Endothelial cell of umbilical vein (primary cell): Measurements from ENCODE around the gene HAND2. TPM values are rescaled to one million over a fixed set of nuclear protein-coding genes. Genes with fewer than 3 reads are reported as not detected.

Experiments
- BruUV-seq: library from RNA; stranded (reverse); fragments of 400-500 nt; replicated peaks from 2 replicates; lab custom pipeline; 2021; lab: Mats Ljungman, UMichigan
- CTCF ChIA-PET: fragments of 300-600, 350-600 bp; sonication (Branson Sonifier 250); formaldehyde crosslinking; loops from one replicate; lab custom pipeline; 2021; ENCODE audit warnings: antibody characterized with exemption, inconsistent platforms; lab: Charles Lee
- POLR2A ChIA-PET: fragments of 300-600, 350-600 bp; sonication (Branson Sonifier 250); formaldehyde crosslinking; loops from one replicate; lab custom pipeline; 2021; ENCODE audit warnings: antibody characterized with exemption, inconsistent platforms; lab: Charles Lee
- DNase-seq: peaks from one replicate; pipeline ENCODE4 v3.0.0-alpha.2; 2011; ENCODE audit warnings: low read depth, low spot score
- FAIRE-seq: peaks from 2 replicates; lab custom pipeline; 2011; peaks lifted over from hg19 to GRCh38; lab: Jason Lieb, UNC
- H2AFZ ChIP-seq: 2 replicates; pipeline ENCODE4 v1.6.0; 2012; ENCODE audit warnings: low read depth, low read length, control low read depth, inconsistent platforms
- H3K27ac ChIP-seq: 2 replicates; pipeline ENCODE4 v1.5.1; 2011; ENCODE audit warnings: low read depth, mild to moderate bottlenecking, control low read depth, low read length, moderate library complexity; ENCODE audit not compliant: insufficient read depth
- H3K27me3 ChIP-seq, 2 experiments: 2 replicates each; pipeline versions ENCODE4 v1.6.0 to v1.6.1; 2011; ENCODE audit warnings: low read length in 2 of 2, mixed read lengths in 1 of 2; ENCODE audit not compliant: control insufficient read depth in 2 of 2, insufficient read depth in 2 of 2
- H3K36me3 ChIP-seq, 2 experiments: 2 replicates in 1 of 2; 3 replicates in 1 of 2; pipeline ENCODE4 v1.5.1; 2011; ENCODE audit warnings: low read length in 2 of 2, mild to moderate bottlenecking in 1 of 2, moderate library complexity in 1 of 2; ENCODE audit not compliant: control insufficient read depth in 2 of 2, insufficient read depth in 2 of 2; ENCODE audit errors: extremely low read depth in 1 of 2
- H3K4me1 ChIP-seq: 3 replicates; pipeline ENCODE4 v1.5.1; 2011; ENCODE audit warnings: mild to moderate bottlenecking, low read length; ENCODE audit not compliant: control insufficient read depth, insufficient read depth; ENCODE audit errors: extremely low read depth
- H3K4me2 ChIP-seq: 2 replicates; pipeline ENCODE4 v1.6.1; 2011; ENCODE audit warnings: low read length, control low read depth, mixed read lengths; ENCODE audit not compliant: insufficient read depth
- H3K4me3 ChIP-seq, 3 experiments: fragments of 200-600 bp in 1 of 3; sonication (generic), shearing (Covaris generic) in 1 of 3; replicated peaks in 1 of 3; 2 replicates each; pipeline ENCODE4 v1.5.1; 2011 to 2016; ENCODE audit warnings: control low read depth in 3 of 3, low read length in 3 of 3, mild to moderate bottlenecking in 2 of 3, inconsistent platforms in 1 of 3, low read depth in 1 of 3, moderate library complexity in 1 of 3; ENCODE audit not compliant: insufficient read depth in 1 of 3
- H3K79me2 ChIP-seq: 2 replicates; pipeline ENCODE4 v1.6.0; 2012; ENCODE audit warnings: low read length, inconsistent platforms; ENCODE audit not compliant: control insufficient read depth, insufficient read depth
- H3K9ac ChIP-seq: replicated peaks from 2 replicates; pipeline ENCODE3; 2011; ENCODE audit warnings: low read length, control low read depth; ENCODE audit not compliant: insufficient read depth; ENCODE audit errors: extremely low read depth
- H3K9me1 ChIP-seq: replicated peaks from 3 replicates; pipeline ENCODE4 v1.6.0; 2011; ENCODE audit warnings: mild to moderate bottlenecking, low read length; ENCODE audit not compliant: control insufficient read depth, insufficient read depth; ENCODE audit errors: extremely low read depth
- H3K9me3 ChIP-seq: replicated peaks from 2 replicates; pipeline ENCODE4 v1.5.1; 2012; ENCODE audit warnings: low read length, inconsistent platforms; ENCODE audit not compliant: control insufficient read depth, insufficient read depth
- H4K20me1 ChIP-seq: replicated peaks from 2 replicates; pipeline ENCODE3; 2011; ENCODE audit warnings: mild to moderate bottlenecking, low read length; ENCODE audit not compliant: control insufficient read depth, insufficient read depth; ENCODE audit errors: extremely low read depth
- EZH2 ChIP-seq: IDR thresholded peaks from 2 replicates; pipeline ENCODE4 v1.6.1; 2012; ENCODE audit warnings: borderline replicate concordance, low read depth, mild to moderate bottlenecking, moderate library complexity, low read length, inconsistent platforms; ENCODE audit not compliant: severe bottlenecking
- FOS ChIP-seq: IDR thresholded peaks from 2 replicates; pipeline ENCODE4 v1.6.1; 2011; ENCODE audit warnings: mild to moderate bottlenecking, low read length, moderate library complexity, borderline replicate concordance; ENCODE audit not compliant: insufficient read depth
- JUN ChIP-seq: IDR thresholded peaks from 2 replicates; pipeline ENCODE4 v1.6.1; 2011; ENCODE audit warnings: borderline replicate concordance, low read depth; ENCODE audit not compliant: insufficient read length, insufficient read depth
- MYC ChIP-seq: IDR thresholded peaks from one replicate; pipeline ENCODE4 v1.6.1; 2011; ENCODE audit warnings: mild to moderate bottlenecking, low read depth, low read length
- POLR2A ChIP-seq: IDR thresholded peaks from 2 replicates; pipeline ENCODE4 v1.6.1; 2012; ENCODE audit warnings: low read depth, mild to moderate bottlenecking, control low read depth, low read length
- dilution Hi-C: fragments of 300-500 bp; cut with MboI; formaldehyde crosslinking; loops from one replicate; pipeline ENCODE4 v1.15.0; 2019; ENCODE audit warnings: low sequenced_read_pairs; ENCODE audit not compliant: extremely low pct_ligation_motif_present
- intact Hi-C: fragments of 100-400 bp; cut with micrococcal nuclease; formaldehyde crosslinking; loops from one replicate; pipeline ENCODE4 v1.10.0; 2022
- polyA plus RNA-seq, 4 experiments: library from polyadenylated mRNA; depleted of rRNA in 3 of 4; stranded (reverse) in 3 of 4; unstranded in 1 of 4; fragments of >200 nt; gene quantifications; 2 replicates each; pipeline versions ENCODE4 v1.2.1 to v1.2.3, GENCODE V29; 2011 to 2012; ENCODE audit warnings: missing spikeins in 1 of 4
- total RNA-seq: library from RNA; stranded (reverse); gene quantifications from 2 replicates; pipeline ENCODE4 v1.2.3, GENCODE V29; 2021
- TF ChIP-seq, protein P1 (sequence below), 2 donors: IDR thresholded peaks; 1 replicate in 1 of 2; 2 replicates in 1 of 2; pipeline ENCODE4 v1.5.1; 2011; ENCODE audit warnings: low read length in 2 of 2, mild to moderate bottlenecking in 2 of 2, moderate library complexity in 2 of 2, control low read depth in 1 of 2, inconsistent platforms in 1 of 2, low read depth in 1 of 2; ENCODE audit not compliant: insufficient read depth in 1 of 2; ENCODE audit errors: extremely low read depth in 1 of 2

The HAND2 gene
- total and polyA plus RNA-seq, 2 donors (not counting 3 experiments of a cell fraction or from before 2014, with no cell fraction given), result not detected

DNA sequence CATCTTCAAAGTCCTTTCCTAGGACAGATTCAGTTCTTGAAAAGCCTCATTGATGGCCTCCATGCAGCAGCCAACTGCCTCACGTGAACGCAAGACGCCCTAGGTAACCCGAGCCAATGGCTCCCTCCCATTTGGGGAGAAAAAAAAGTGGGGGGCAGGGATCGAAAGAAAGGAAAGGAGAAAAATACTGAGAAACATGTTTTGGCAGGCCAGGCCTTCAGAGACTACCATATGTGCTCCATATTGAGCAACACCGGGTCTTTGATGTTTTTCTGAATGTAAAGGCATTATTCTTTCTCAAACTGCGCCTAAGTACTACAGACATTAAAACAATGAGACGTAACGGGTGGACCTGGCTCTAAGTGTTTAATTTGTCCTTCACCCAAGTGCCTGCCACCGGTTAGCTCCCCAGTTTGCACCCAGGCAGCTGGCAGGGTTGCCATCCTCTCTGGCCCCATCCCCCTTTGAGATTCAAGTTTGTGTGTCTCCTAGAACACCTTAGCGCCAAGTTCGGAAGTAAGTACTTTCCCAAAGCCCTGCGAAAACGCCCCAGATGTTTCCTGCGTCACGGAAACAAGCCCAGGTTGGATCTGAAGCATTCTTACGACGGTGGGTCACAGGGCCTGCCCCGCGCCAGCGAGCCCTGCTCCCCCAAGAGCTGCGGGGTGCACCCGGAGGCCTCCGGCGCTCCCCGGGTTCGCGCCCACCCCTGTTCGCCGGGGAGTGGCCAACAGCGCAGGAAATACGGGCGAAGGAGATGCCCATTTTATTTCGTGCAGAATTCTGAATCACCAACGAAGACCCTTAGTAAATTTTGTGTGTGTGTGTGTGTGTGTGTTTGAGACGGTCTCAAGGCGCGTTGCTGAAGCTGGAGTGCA lies 30.1 kb downstream of the HAND2 start:
- Histone ChIP-seq H3K9me3 (no peaks in the 10 kb centered on the region), H3K27ac (no peak overlapping the region), H3K9me1 (no peaks in the 10 kb centered on the region), H3K4me3 (no peak overlapping the region), H3K4me1 (peaks cover 3% of the 10 kb centered on the region), H3K36me3 (no peaks in the 10 kb centered on the region), H3K9ac (no peak overlapping the region), H4K20me1 (no peaks in the 10 kb centered on the region), H3K27me3 (peaks cover 70 to 84% of the 10 kb centered on the region in 2 experiments), H2AFZ (no peak overlapping the region), H3K4me2 (no peak overlapping the region), H3K79me2 (no peaks in the 10 kb centered on the region)
- ChIA-PET POLR2A (no interaction called here), CTCF (interaction anchor here (1.1 kb wide), 2 partner anchors 50 to 79 kb away, joined by 4 to 6 read pairs; no protein-coding TSS in a partner anchor)
- FAIRE-seq (no peak), DNase-seq (no peak)
- no peak for TF ChIP-seq JUN
- TF ChIP-seq, protein P1, sequence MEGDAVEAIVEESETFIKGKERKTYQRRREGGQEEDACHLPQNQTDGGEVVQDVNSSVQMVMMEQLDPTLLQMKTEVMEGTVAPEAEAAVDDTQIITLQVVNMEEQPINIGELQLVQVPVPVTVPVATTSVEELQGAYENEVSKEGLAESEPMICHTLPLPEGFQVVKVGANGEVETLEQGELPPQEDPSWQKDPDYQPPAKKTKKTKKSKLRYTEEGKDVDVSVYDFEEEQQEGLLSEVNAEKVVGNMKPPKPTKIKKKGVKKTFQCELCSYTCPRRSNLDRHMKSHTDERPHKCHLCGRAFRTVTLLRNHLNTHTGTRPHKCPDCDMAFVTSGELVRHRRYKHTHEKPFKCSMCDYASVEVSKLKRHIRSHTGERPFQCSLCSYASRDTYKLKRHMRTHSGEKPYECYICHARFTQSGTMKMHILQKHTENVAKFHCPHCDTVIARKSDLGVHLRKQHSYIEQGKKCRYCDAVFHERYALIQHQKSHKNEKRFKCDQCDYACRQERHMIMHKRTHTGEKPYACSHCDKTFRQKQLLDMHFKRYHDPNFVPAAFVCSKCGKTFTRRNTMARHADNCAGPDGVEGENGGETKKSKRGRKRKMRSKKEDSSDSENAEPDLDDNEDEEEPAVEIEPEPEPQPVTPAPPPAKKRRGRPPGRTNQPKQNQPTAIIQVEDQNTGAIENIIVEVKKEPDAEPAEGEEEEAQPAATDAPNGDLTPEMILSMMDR (IDR thresholded peaks at IDR 0.05; ENCODE audit: extremely low read depth in 1 of 2, insufficient read depth in 1 of 2, low read depth in 1 of 2, low read length in 2 of 2), result no peak
- no peak for TF ChIP-seq FOS
- TF ChIP-seq EZH2, result no peak
- TF ChIP-seq POLR2A, result no peak
- no peak for TF ChIP-seq MYC
- dilution Hi-C loops, result no loop called here
- no TSS peak for BruUV-seq
- intact Hi-C loops, result no loop called here
